Body of pancreas (tissue), 4 donors: Measurements from ENCODE around the gene CDR2L. TPM values are rescaled to one million over a fixed set of nuclear protein-coding genes. Genes with fewer than 3 reads are reported as not detected.

Experiments used
- ATAC-seq: fragments of 150-250 bp; one replicate; pipeline ENCODE4 v1.9.1; 2016
- DNase-seq, 4 donors: peaks; one replicate each; pipeline ENCODE4 v3.0.0-alpha.2; 2019
- H3K27ac ChIP-seq, 4 donors: fragments of 200-600 bp; sonication (generic); 1 replicate in 3 of 4; 2 replicates in 1 of 4; pipeline versions ENCODE4 v1.5.1 to v1.6.1; 2016 to 2019; ENCODE audit warnings: mild to moderate bottlenecking in 1 of 4, mixed read lengths in 1 of 4, moderate library complexity in 1 of 4
- H3K27me3 ChIP-seq, 2 donors: fragments of 200-600 bp; sonication (generic); one replicate each; pipeline ENCODE4 v1.6.0; 2016; ENCODE audit warnings: mild to moderate bottlenecking in 1 of 2
- H3K36me3 ChIP-seq, 2 donors: fragments of 200-600 bp; sonication (generic); replicated peaks in 1 of 2; 2 replicates each; pipeline ENCODE4 v1.5.1; 2016; ENCODE audit warnings: low read depth in 2 of 2; ENCODE audit not compliant: insufficient read depth in 1 of 2
- H3K4me1 ChIP-seq: fragments of 200-600 bp; sonication (generic); one replicate; pipeline ENCODE4 v1.6.0; 2016
- H3K4me3 ChIP-seq, 2 donors: fragments of 200-600 bp; sonication (generic); 1 replicate in 1 of 2; 2 replicates in 1 of 2; pipeline ENCODE4 v1.5.1; 2016 to 2019
- H3K9me3 ChIP-seq, 3 donors: fragments of 200-600 bp; sonication (generic); 1 replicate in 2 of 3; 2 replicates in 1 of 3; pipeline ENCODE4 v1.5.1; 2016
- CTCF ChIP-seq, 7 experiments: fragments of 450-650 bp in 4 of 7; fragments of 200-600 bp in 3 of 7; sonication (generic) in 3 of 7; IDR thresholded peaks; one replicate each; pipeline ENCODE4 v1.5.1; 2016 to 2019; ENCODE audit warnings: antibody characterized with exemption in 7 of 7
- POLR2A ChIP-seq, 3 donors: fragments of 450-650 bp; IDR thresholded peaks; one replicate each; pipeline ENCODE4 v1.6.1; 2016; ENCODE audit warnings: antibody characterized with exemption in 3 of 3, mild to moderate bottlenecking in 2 of 3
- WGBS, 2 donors: methylation state at CpG; one replicate each; pipeline ENCODE4 v1.1.5; 2017; 5-methylcytosine and 5-hydroxymethylcytosine counted together
- intact Hi-C: fragments of 100-400 bp; cut with DNase I; formaldehyde crosslinking; loops from one replicate; pipeline ENCODE4 v1.15.1; 2023
- total RNA-seq, 2 donors: library from RNA; depleted of rRNA; stranded (reverse); fragments of >200 nt; gene quantifications; one replicate each; pipeline ENCODE4 v1.1.0, GENCODE V29; 2016

Gene CDR2L
- total RNA-seq, 2 donors from 2014 or later, result 11.9 to 18.5 TPM

GRCh38 chr17:74971842-74972106 is 15.7 kb upstream of the CDR2L start:
- ATAC-seq, result no peak
- intact Hi-C loops, result no loop called here
- no peak for DNase-seq
- no peaks in the 10 kb centered on the region for H3K27me3 ChIP-seq
- peaks cover 69% of the 10 kb centered on the region for H3K4me1 ChIP-seq
- TF ChIP-seq CTCF (IDR thresholded peaks at IDR 0.05) (no peak), POLR2A (IDR thresholded peaks at IDR 0.05) (no peak)
- peak overlapping the region; percentile 94 to 97 (median 95) for H3K27ac ChIP-seq
- WGBS, 2 donors, result 2% methylated on average over 9 of the region's 9 CpGs; no CpG with 5 or more reads in 1 of the 2 donors
- H3K9me3 ChIP-seq, result no peaks in the 10 kb centered on the region
- no peaks in the 10 kb centered on the region for H3K36me3 ChIP-seq
- peak overlapping the region; percentile 73 to 99 for H3K4me3 ChIP-seq

GRCh38 chr17:74972107-74972972 is 15.1 kb upstream of the CDR2L start, which contains the start of gene HID1:
TSS of gene HID1 (minus strand) at chr17:74972759. CDS start at chr17:74972656, 103 bp downstream.
- peak within 1 kb of the TSS; percentile 94 to 97 (median 95) for H3K27ac ChIP-seq
- intact Hi-C loops, result no loop called here
- peak; percentile 72 to 79 (median 78) for TF ChIP-seq POLR2A (IDR thresholded peaks at IDR 0.05)
- TF ChIP-seq CTCF (IDR thresholded peaks at IDR 0.05), result no peak
- H3K9me3 ChIP-seq, result no peaks in the 10 kb centered on the region
- no peaks in the 10 kb centered on the region for H3K27me3 ChIP-seq
- no peaks in the 10 kb centered on the region for H3K36me3 ChIP-seq
- DNase-seq, result peak; percentile 86 to 93 (median 87)
- H3K4me1 ChIP-seq, result peaks cover 69% of the 10 kb centered on the region
- ATAC-seq, result peak; percentile 75
- WGBS, 2 donors, result 0 to 2% methylated on average over 11 to 78 of the region's 95 CpGs
- H3K4me3 ChIP-seq, result peak within 1 kb of the TSS; percentile 73 to 99

- ATAC-seq, result no peak
- Histone ChIP-seq H3K36me3 (no peaks in the 10 kb centered on the region), H3K27me3 (no peaks in the 10 kb centered on the region), H3K9me3 (no peaks in the 10 kb centered on the region), H3K4me3 (no peak overlapping the region), H3K27ac (peak overlapping the region in 3 of 4 donors; percentile 94 to 97 (median 95)), H3K4me1 (peaks cover 65% of the 10 kb centered on the region)
- no peak for DNase-seq
- 19 to 35% methylated on average over 16 to 17 of the region's 17 CpGs for WGBS, 2 donors
- intact Hi-C loops, result no loop called here
- TF ChIP-seq CTCF (IDR thresholded peaks at IDR 0.05) (no peak), POLR2A (IDR thresholded peaks at IDR 0.05) (no peak)
These were observed 14.5 kb upstream of the CDR2L start for GRCh38 chr17:74972973-74973328.

GRCh38 chr17:74975943-74976342 is 11.5 kb upstream of the CDR2L start:
- H3K4me1 ChIP-seq, result peaks cover 35% of the 10 kb centered on the region
- DNase-seq (no peak), ATAC-seq (no peak)
- H3K27ac ChIP-seq, result no peak overlapping the region
- H3K9me3 ChIP-seq, result no peaks in the 10 kb centered on the region
- intact Hi-C loops, result no loop called here
- no peaks in the 10 kb centered on the region for H3K27me3 ChIP-seq
- 67 to 78% methylated on average over 4 of the region's 4 CpGs for WGBS, 2 donors
- H3K36me3 ChIP-seq, result no peaks in the 10 kb centered on the region
- no peak overlapping the region for H3K4me3 ChIP-seq
- no peak for TF ChIP-seq CTCF (IDR thresholded peaks at IDR 0.05)

GRCh38 chr17:74977802-74978201 is 9.6 kb upstream of the CDR2L start:
- ATAC-seq (no peak), DNase-seq (no peak)
- WGBS, 2 donors, result 72 to 86% methylated on average over 3 of the region's 3 CpGs
- Histone ChIP-seq H3K4me3 (no peak overlapping the region), H3K4me1 (peaks cover 40% of the 10 kb centered on the region), H3K9me3 (no peaks in the 10 kb centered on the region), H3K27me3 (no peaks in the 10 kb centered on the region), H3K27ac (no peak overlapping the region), H3K36me3 (no peaks in the 10 kb centered on the region)
- no peak for TF ChIP-seq POLR2A (IDR thresholded peaks at IDR 0.05)
- intact Hi-C loops, result no loop called here
